Measurements from ENCODE around the gene WDR82.

Gene WDR82

GRCh38 chr3:52229656-52230055 is 48.8 kb downstream of the WDR82 start:
- H4K20me1 ChIP-seq (ENCODE audit: insufficient read depth, low read length), result peaks cover 40% of the 10 kb centered on the region
- H3K79me2 ChIP-seq (ENCODE audit: insufficient read depth, low read length), result peaks cover 25% of the 10 kb centered on the region
- H3K27me3 ChIP-seq (ENCODE audit: insufficient read depth, low read length, poor library complexity), result no peaks in the 10 kb centered on the region
- ATAC-seq (ENCODE audit: insufficient read depth, low read depth), result no peak
- H2AFZ ChIP-seq (ENCODE audit: low read depth, low read length), result no peak overlapping the region
- H3K36me3 ChIP-seq (ENCODE audit: insufficient read depth, low read length), result peaks cover 56% of the 10 kb centered on the region
- peaks cover 32% of the 10 kb centered on the region for H3K4me1 ChIP-seq (ENCODE audit: insufficient read depth, low read length)
- no peaks in the 10 kb centered on the region for H3K9me3 ChIP-seq (ENCODE audit: insufficient read depth, low read length, severe bottlenecking)
- H3K27ac ChIP-seq (ENCODE audit: low read length), result no peak overlapping the region
- TF ChIP-seq EZH2 (IDR thresholded peaks at IDR 0.05; ENCODE audit: borderline replicate concordance, low read depth, low read length, severe bottlenecking) (no peak), CTCF (IDR thresholded peaks at IDR 0.05; ENCODE audit: borderline replicate concordance, extremely low read depth, low read length, poor library complexity, severe bottlenecking) (no peak)
- no peak for DNase-seq
- H3K9ac ChIP-seq (ENCODE audit: low read depth, low read length), result no peak overlapping the region
- no peak overlapping the region for H3K4me3 ChIP-seq (ENCODE audit: low read depth in 1 of 2, low read length in 2 of 2)
- no peak overlapping the region for H3K4me2 ChIP-seq (ENCODE audit: insufficient read depth, low read length)

- H4K20me1 ChIP-seq (ENCODE audit: insufficient read depth, low read length), result peaks cover 32% of the 10 kb centered on the region
- no peak overlapping the region for H3K9ac ChIP-seq (ENCODE audit: low read depth, low read length)
- peaks cover 48% of the 10 kb centered on the region for H3K36me3 ChIP-seq (ENCODE audit: insufficient read depth, low read length)
- TF ChIP-seq EZH2 (IDR thresholded peaks at IDR 0.05; ENCODE audit: borderline replicate concordance, low read depth, low read length, severe bottlenecking), result no peak
- no peak for TF ChIP-seq CTCF (IDR thresholded peaks at IDR 0.05; ENCODE audit: borderline replicate concordance, extremely low read depth, low read length, poor library complexity, severe bottlenecking)
- H3K4me2 ChIP-seq (ENCODE audit: insufficient read depth, low read length), result no peak overlapping the region
- H3K4me3 ChIP-seq (ENCODE audit: low read depth in 1 of 2, low read length in 2 of 2), result no peak overlapping the region
- peaks cover 39% of the 10 kb centered on the region for H3K4me1 ChIP-seq (ENCODE audit: insufficient read depth, low read length)
- ATAC-seq (ENCODE audit: insufficient read depth, low read depth) (no peak), DNase-seq (no peak)
- H3K9me3 ChIP-seq (ENCODE audit: insufficient read depth, low read length, severe bottlenecking), result no peaks in the 10 kb centered on the region
- H3K79me2 ChIP-seq (ENCODE audit: insufficient read depth, low read length), result peaks cover 16% of the 10 kb centered on the region; the same call in 1 of the 2 replicates
- no peaks in the 10 kb centered on the region for H3K27me3 ChIP-seq (ENCODE audit: insufficient read depth, low read length, poor library complexity)
- H2AFZ ChIP-seq (ENCODE audit: low read depth, low read length), result no peak overlapping the region
- no peak overlapping the region for H3K27ac ChIP-seq (ENCODE audit: low read length)
Measured at GRCh38 chr3:52228751-52229291, 49.6 kb downstream of the WDR82 start.

GRCh38 chr3:52228266-52228665 is 50.2 kb downstream of the WDR82 start:
- Histone ChIP-seq H2AFZ (ENCODE audit: low read depth, low read length) (no peak overlapping the region), H3K27me3 (ENCODE audit: insufficient read depth, low read length, poor library complexity) (no peaks in the 10 kb centered on the region), H3K9ac (ENCODE audit: low read depth, low read length) (no peak overlapping the region), H3K9me3 (ENCODE audit: insufficient read depth, low read length, severe bottlenecking) (no peaks in the 10 kb centered on the region), H3K36me3 (ENCODE audit: insufficient read depth, low read length) (peaks cover 44% of the 10 kb centered on the region), H3K4me3 (ENCODE audit: low read depth in 1 of 2, low read length in 2 of 2) (no peak overlapping the region), H3K27ac (ENCODE audit: low read length) (no peak overlapping the region), H3K4me2 (ENCODE audit: insufficient read depth, low read length) (no peak overlapping the region), H3K4me1 (ENCODE audit: insufficient read depth, low read length) (peaks cover 40% of the 10 kb centered on the region), H4K20me1 (ENCODE audit: insufficient read depth, low read length) (peaks cover 32% of the 10 kb centered on the region), H3K79me2 (ENCODE audit: insufficient read depth, low read length) (peaks cover 16% of the 10 kb centered on the region; the same call in 1 of the 2 replicates)
- TF ChIP-seq CTCF (IDR thresholded peaks at IDR 0.05; ENCODE audit: borderline replicate concordance, extremely low read depth, low read length, poor library complexity, severe bottlenecking) (no peak), EZH2 (IDR thresholded peaks at IDR 0.05; ENCODE audit: borderline replicate concordance, low read depth, low read length, severe bottlenecking) (no peak)
- ATAC-seq (ENCODE audit: insufficient read depth, low read depth) (no peak), DNase-seq (no peak)

Data from DND-41 (cell line).